GM18867 (cell line): ENCODE results near the gene CACNA2D1.

Experiments
- ATAC-seq: cut with Tn5 transposase; IDR thresholded peaks from one replicate; pipeline ENCODE4 v1.9.1; 2021; ENCODE audit warnings: mild to moderate bottlenecking, moderate library complexity; ENCODE audit not compliant: unreplicated experiment

CACNA2D1 gene

DNA sequence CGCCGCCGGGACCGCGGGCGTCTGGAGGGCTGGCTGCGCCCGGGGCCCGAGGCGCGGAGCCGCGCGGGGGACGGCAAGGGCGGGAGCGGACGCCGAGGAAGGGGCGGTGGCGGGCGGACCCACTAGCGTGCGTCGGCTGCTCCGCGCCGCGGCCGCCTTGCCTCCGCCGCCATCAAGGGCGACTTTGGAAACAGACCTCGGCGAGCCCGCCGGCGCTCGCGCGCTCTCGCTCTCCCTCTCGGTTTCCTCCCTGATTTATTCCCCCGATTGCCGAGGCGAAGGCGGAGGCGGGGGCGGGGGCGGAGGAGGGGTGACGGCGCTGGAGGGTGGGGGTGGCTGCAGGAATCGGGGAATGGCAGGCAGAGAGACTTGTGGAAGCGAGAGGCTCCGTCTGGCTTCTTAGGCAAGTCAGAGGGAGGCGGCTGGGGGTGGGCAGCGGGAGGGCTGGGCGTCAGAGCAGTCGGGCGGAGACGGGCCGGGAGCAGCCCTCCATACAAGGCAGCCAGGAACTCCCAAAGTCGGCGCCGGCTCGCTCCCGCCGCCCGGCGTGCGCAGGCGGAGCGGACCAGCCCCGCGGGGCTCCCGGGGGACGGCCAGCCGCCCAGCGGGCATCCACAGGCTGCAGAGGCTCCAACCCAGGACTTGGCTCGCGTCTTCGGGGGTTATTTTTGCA is at the start of gene CACNA2D1:
TSS of gene CACNA2D1 (minus strand) at position 231 of the 673 bp plus-strand sequence.
- ATAC-seq, result no peak

DNA sequence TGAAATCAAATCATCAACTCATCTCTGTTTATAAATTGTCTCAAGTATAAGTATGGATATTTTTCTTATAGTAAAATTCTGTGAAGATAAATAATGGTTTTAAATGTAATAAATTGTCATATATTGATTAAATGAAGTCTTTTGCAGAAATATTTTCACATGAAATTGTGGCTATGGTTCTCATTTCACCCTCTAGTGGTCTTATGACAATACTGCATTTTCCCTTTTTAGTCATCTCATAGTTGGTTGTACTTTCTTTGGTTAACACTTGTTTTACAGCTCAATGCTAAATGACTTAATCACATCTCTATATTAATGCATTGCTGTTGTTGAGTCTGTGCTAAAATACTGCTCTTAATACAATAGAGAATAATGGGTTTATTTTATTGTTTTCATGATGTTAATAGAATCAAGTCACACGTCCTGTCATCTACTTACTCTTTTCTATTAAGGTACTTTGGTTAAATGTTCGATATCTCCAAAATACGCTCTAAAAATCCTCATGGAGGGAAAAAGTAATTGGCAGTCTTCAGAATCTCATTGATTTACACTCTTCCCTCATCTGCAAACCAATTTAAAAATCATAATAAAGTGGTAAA is 38.0 kb upstream of the CACNA2D1 start:
- peak; percentile 82 for ATAC-seq

DNA sequence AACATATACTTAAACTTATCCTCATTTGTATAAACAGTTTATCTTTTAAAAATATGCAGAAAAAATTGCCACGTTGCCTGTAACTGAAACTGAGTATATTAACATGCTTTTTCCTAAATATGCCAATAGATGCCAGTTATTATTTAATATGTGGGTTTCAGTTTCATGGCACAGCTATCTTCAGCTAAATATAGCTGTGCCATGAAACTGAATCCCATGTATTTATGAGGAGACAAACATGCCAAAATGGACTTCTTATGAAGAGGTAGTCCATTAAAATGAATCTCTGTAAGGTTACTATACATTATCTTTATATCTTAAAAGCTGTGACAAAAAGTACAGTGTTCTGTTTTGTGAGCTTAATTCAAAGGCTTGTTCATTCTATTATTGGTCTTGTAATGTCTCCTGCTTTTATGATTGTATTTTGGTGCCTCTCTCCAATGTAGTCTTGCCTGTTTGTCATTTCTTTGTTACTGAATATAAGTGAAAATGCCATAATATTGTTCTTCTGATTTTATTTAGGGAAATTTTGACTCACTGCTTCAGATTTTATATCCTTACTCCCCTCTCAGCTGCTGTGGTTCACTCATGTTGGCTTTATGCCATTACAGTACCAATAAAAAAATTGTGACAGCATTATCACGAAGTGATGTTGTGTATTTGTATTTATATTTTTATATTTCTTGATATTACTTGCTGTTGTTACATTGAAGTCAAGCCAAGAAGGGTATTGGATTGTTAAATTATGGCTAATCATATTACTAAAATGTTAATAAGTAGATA is 34.3 kb upstream of the CACNA2D1 start:
- no peak for ATAC-seq

GRCh38 chr7:82472966-82473365 is 29.4 kb upstream of the CACNA2D1 start:
- ATAC-seq, result no peak

GRCh38 chr7:82471351-82472020 is 27.9 kb upstream of the CACNA2D1 start:
- no peak for ATAC-seq

GRCh38 chr7:82469207-82469606 is 25.6 kb upstream of the CACNA2D1 start:
- no peak for ATAC-seq

DNA sequence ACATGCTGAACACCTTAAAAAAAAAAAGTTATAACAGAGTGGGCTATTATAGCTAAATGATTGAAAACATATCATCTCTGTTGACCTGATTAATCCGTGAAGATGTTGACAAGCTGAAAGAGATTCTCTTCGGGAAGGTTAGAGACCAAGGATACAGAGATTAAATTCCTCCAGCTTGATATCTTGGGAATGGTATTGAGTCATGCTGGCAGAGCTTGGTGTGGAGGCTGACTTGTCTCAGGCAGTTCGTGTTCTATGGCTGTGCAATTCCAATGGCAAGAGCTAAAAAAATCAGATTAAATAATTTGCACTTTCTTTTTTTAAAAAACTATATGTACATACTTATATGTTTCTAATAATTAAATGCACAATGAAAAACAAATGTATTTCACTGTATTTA is 24.9 kb upstream of the CACNA2D1 start:
- no peak for ATAC-seq

DNA sequence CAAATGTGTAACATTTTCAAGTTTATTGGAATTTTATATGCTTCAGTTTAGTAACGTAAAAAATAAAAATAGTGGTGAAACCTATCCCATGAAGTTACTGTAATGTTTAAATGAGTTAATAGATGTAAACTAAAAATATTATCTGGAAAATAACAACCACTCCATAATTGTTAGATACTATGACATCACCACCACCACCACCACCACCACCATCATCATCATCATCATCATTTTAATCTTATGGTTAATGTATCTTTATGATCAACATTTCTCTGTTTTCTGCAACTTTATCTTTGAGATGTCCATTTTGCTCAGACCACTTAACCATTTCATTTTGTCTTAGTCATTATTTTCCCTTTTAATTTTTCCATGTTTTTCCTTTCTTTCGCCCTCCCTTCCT is 23.4 kb upstream of the CACNA2D1 start:
- ATAC-seq, result no peak

DNA sequence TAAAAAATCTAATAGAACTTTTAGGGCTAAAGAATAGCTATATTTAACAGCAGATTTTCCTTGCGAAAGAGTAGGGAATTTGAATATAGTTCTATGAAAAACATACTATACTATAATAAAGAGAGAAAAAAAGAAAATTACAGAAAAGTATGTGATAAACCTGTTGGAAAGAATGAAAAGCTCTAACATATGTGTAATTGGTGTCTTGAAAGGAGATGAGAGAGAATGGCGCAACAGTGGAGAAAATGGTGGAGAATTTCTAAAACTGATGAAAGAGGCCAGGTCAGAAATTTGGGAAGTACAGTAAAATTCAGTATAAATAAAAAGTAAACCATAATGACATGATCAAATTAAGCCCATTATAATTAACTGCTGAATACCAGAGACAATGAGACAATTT is 20.8 kb upstream of the CACNA2D1 start:
- no peak for ATAC-seq

- no peak for ATAC-seq
These were observed 11.7 kb upstream of the CACNA2D1 start for GRCh38 chr7:82455295-82455694.

GRCh38 chr7:82450759-82451158 is 7.2 kb upstream of the CACNA2D1 start:
- no peak for ATAC-seq

- no peak for ATAC-seq
These were observed 6.3 kb upstream of the CACNA2D1 start for GRCh38 chr7:82449910-82450309.

GRCh38 chr7:82446897-82447296 is 3.3 kb upstream of the CACNA2D1 start:
- ATAC-seq, result no peak

- ATAC-seq, result no peak
These were observed 1.7 kb upstream of the CACNA2D1 start for GRCh38 chr7:82445271-82445670.

- no peak for ATAC-seq
These were observed 788 bp upstream of the CACNA2D1 start for GRCh38 chr7:82444220-82444909.

GRCh38 chr7:82443036-82443546 is 486 bp downstream of the CACNA2D1 start:
- ATAC-seq, result no peak

DNA sequence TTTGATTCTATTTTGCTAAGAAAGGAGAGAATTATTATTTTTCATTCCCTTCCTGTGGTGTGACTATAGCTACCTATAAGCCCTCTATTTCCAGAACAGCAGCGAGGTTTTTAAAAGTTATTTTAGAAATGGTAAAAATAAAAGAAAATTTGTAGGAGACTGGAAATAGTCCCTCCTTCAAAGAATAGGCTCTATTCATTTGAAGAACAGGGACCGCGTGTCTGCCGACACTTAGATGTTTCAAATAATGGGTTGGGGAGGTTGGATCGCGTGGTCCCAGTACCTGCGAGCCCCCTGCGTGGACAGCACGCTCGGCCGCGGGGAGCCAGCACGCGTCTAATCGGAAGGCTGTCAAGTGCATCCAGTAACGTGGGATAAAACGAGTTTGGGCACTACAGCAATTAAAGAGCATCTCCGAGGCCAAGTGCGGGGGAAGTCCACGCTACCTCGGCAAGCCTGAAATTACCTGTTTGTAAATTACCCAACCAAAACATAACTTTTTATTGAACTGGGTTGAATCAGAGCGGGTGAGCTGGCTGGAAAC is 1.0 kb downstream of the CACNA2D1 start:
- ATAC-seq, result no peak

DNA sequence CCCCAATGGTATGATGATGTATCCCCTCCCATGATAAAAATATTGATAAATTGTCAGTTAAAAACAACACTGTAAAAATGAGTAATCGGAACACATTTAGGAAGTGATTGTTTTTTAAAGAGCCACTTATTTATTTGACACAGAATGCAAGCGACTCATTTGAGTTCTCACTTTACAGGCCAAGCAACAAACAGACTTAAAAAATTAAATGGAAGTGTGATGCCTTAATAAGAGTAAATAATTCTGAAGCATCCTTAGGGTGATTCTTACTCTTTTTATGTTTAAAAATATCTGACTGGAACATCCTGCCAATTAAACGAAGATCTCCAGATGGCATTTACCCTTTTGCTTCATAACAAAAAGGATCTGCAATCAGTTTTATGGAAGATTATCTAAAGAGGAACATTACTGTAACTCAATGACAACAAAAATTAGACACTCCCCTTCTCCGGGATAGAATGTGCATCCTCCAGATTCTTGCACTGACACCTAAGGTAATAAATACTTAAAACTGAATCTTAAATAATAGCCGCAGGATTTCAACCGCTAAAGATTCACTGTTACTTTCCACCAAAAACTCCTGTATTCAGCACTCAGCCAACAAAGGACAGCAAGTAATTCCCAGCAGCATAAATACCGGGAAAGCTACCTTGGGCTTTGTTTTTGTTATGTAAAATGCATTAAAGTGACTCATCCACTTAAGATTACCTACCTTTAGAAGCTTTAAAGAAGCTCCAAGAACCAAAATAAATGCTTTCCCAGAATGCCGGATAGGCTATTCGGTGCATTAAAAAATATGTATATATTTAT is 1.7 kb downstream of the CACNA2D1 start:
- no peak for ATAC-seq

- no peak for ATAC-seq
These were observed 5.1 kb downstream of the CACNA2D1 start for GRCh38 chr7:82438521-82438920.

DNA sequence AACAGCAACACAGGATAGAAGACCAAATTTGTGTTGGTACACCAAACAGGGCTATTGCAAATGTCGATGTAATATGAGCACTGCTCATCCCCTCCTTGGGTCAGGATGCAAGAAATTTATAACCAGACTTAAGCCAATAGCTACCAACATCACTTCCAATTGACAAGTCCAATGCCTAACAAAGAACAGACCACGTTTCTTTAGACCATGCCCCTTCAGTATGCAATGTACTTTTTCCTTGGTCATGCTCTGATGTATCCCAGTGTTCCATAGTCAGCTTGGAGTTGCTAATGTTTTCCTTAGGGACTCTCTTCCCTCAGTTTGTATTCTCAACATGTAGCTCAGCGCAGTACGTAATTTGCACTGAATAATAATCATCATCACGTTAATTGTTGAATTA is 7.8 kb downstream of the CACNA2D1 start:
- ATAC-seq, result no peak
